WI38 (cell line): Measurements from ENCODE around the gene RTN4IP1.

Experiments
- H3K4me3 ChIP-seq: 2 replicates; pipeline ENCODE4 v1.5.1; 2011; ENCODE audit warnings: low read depth, mild to moderate bottlenecking, control low read depth, low read length
- TF ChIP-seq, protein P1 (sequence below): IDR thresholded peaks from 2 replicates; pipeline ENCODE4 v1.5.1; 2012; ENCODE audit warnings: low read depth, mild to moderate bottlenecking, control low read depth, low read length

The RTN4IP1 gene

DNA sequence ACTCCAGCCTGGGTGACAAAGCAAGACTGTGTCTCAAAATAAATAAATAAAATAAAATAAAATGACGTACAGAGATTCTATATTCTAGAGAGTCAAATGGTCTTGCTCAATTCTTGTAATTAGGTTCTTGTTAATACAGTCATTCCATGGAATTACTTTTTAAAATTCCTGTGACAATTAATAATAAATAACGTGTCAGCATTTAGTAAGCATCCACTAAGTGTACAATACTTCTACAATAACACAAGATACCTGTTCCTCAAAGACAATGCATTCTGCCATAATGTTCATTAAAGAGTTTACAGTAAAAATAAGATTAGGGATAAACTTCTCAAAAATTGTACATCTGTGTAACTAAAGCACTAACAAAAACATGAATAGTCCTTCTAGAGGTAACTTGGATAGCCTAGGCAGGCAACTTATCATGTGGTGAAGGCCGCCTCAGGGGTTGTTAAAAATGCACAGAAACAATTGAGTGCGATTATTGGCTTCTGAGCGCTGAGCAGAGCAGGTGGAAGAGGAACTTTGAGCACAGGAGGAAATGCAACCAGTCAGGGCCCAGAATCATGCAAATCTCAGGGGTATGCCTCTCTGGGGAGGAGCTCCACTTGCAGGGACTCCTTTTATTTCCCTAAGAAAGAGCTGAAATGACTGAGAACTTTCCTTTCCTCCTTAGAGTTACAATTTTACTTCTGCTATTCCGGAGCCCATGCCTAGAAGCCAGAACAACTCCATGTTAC, 37.2 kb upstream of the RTN4IP1 start:
- H3K4me3 ChIP-seq, result no peak overlapping the region

DNA sequence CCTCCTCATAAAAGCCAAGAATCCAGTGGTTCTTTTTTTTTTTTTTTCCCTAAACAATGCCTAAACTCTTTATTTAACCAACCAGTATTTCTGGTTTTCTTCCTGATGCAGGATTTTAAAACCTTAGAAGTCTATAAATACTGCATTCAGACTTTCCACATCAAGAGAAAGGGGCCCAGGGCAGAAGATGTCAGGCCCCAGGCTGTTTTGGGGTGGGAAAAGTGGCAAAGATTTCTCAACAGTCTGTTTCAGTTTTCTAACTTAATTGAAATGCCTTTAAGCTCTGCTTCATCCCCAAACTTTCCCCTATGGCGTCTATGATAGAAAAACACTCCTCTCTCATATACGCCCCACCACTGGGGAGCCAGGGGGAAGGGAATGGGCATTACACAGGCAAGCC, 33.2 kb upstream of the RTN4IP1 start:
- TF ChIP-seq, protein P1, sequence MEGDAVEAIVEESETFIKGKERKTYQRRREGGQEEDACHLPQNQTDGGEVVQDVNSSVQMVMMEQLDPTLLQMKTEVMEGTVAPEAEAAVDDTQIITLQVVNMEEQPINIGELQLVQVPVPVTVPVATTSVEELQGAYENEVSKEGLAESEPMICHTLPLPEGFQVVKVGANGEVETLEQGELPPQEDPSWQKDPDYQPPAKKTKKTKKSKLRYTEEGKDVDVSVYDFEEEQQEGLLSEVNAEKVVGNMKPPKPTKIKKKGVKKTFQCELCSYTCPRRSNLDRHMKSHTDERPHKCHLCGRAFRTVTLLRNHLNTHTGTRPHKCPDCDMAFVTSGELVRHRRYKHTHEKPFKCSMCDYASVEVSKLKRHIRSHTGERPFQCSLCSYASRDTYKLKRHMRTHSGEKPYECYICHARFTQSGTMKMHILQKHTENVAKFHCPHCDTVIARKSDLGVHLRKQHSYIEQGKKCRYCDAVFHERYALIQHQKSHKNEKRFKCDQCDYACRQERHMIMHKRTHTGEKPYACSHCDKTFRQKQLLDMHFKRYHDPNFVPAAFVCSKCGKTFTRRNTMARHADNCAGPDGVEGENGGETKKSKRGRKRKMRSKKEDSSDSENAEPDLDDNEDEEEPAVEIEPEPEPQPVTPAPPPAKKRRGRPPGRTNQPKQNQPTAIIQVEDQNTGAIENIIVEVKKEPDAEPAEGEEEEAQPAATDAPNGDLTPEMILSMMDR, result no peak
- H3K4me3 ChIP-seq, result no peak overlapping the region

More for the DNA sequence above, 37.2 kb upstream of the RTN4IP1 start:
- TF ChIP-seq, protein P1, result no peak

DNA sequence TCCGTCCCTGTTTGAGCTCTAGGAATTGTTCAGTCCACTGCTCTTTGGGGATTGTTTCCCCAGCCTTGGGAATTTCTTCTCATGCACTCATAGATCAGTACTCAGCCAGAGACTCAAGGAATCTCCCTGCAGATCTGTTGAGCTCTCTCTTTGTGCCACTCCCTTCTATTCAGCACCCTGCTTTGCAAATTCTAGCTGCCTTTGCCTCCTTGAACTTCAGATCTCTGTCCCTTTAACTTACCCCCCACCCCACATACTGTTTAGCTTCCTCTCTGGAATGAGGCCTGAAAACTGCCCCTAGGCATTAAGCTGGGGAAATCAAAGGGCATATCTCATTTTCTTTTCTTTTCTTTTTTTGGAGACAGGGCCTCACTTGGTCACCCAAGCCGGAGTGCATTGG, 30.6 kb upstream of the RTN4IP1 start:
- TF ChIP-seq, protein P1, result no peak
- no peak overlapping the region for H3K4me3 ChIP-seq

DNA sequence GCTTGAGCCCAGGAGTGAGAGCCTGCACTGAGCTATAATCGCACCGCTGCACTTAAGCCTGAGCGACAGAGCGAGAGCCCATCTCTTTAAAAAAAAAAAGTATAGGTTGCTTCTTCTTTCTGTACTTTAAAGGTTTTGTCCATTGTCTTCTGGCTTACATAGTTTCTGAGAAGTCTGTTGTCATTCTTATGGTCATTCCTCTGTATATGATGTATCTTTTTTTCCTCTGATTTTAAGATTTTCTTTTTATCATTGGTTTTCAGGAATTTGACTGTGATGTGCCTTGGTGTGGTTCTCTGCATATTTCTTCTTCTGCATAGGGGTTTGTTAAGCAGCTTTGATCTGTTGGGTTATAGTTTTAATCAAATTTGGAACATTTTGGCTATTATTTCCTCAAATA, 29.2 kb upstream of the RTN4IP1 start:
- TF ChIP-seq, protein P1, result no peak
- H3K4me3 ChIP-seq, result no peak overlapping the region

DNA sequence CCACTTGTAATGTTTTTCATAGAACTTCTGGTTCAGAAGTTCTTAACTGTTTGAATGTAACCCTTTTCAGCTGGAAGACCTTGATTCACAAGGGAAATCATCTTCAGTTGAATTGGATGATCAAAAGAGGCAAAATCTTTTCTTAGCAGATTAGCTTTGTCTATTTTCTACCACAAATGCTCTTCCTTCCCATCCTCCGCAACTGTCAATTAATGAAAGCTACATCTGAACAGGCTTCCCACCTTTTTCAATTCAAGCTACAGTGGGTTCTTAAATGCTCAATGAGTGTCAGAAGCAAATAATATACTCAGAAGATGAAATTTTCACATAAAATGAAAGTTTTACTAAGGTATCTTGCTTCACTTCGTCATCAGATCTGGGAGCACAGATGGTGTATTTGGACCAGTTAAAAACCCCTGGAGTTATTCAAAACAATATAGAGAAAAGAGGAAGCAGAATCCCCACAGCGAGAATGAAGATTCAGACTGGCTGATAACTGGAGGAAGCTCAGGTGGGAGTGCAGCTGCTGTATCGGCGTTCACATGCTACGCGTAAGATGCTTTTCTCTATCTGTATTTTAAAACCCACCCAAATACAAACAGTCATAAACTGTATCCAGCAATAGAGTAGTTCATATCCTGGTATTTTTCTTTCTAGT, 19.5 kb upstream of the RTN4IP1 start:
- TF ChIP-seq, protein P1, result no peak
- H3K4me3 ChIP-seq, result no peak overlapping the region

DNA sequence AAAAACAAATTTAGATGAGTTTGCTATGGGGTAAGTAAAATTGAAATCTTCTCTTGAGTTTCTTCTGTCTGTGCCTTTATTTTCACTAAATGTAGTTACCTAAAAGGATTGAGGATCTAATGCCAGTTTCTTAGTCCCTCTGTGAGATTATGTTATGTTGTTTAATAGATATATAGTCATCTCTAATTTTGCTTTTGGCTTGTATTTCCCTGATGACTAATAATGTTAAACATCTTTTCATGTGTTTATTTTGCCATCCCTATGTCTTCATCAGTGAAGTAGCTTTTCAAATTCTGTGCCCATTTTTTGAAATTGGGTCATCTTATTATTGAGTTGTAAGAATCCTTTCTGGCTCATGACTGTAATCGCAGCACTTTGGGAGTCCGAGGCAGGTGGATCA, 13.8 kb upstream of the RTN4IP1 start:
- TF ChIP-seq, protein P1, result no peak
- H3K4me3 ChIP-seq, result no peak overlapping the region

DNA sequence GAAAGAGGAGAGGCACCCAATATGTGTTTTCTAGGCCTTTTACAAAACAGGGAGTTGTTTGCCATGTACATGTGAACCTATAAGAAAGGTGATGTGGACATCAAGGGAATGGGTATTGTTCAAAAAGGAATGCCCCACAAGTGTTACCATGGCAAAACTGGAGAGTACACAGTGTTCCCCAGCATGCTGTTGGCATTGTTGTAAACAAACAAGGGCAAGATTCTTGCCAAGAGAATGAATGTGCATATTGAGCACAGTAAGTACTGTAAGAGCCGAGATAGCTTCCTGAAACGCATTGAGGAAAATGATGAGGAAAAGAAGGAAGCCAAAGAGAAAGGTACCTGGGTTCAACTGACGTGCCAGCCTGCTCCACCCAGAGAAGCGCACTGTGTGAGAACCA, 13.2 kb upstream of the RTN4IP1 start:
- no peak overlapping the region for H3K4me3 ChIP-seq

More for the DNA sequence above, 13.2 kb upstream of the RTN4IP1 start:
- TF ChIP-seq, protein P1, result no peak
